Measurements from ENCODE around the gene UNC80. TPM values are rescaled to one million over a fixed set of nuclear protein-coding genes. Genes with fewer than 3 reads are reported as not detected.

UNC80 gene
- total RNA-seq, 2 donors from 2014 or later, result not detected

DNA sequence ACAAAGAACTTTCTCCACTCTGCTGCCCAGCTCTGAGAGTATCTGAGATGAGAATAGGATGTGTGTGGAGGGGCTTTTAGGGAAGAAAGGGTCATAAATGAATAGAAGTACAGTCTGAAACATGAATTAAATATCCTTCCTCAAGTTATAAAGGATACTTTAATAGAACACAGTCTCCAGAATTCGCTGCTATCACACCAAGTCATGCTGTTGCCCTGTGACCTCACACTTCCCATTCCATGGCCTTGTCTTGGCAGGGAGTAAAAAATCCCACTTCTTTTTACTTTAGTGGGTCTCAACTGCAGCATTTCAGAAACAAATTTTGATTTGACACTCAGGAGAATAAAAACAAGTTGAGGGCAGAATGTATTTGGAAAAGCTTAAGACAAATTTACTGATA lies 227.0 kb downstream of the UNC80 start:
- intact Hi-C loops (cut with DNase I), result no loop called here

DNA sequence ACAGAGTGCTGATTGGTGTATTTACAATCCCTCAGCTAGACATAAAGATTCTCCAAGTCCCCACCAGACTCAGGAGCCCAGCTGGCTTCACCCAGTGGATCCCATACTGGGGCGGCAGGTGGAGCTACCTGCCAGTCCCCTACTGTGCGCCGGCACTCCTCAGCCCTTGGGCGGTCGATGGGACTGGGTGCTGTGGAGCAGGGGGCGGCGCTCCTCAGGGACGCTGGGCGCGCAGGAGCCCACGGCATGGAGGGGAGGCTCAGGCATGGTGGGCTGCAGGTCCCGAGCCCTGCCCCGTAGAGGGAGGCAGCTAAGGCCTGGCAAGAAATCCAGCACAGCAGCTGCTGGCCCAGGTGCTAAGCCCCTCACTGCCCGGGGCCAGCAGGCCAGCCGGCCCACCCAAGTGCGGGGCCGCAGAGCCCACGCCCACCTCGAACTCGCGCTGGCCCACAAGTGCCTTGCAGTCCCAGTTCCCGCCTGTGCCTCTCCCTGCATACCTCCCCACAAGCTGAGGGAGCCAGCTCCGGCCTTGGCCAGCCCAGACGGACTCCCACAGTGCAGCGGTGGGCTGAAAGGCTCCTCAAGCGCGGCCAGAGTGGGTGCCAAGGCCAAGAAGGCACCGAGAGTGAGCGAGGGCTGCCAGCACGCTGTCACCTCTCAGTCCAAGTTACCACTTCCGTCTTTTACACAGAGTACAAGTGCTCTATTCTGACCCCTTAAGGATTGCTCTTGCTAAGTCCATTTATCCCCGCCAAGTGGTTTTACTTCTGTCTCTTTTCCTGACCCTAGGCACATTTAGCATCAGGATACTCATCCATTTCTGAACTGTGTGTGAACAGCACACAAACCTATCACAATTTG lies 229.1 kb downstream of the UNC80 start:
- peak; percentile 78 for DNase-seq (ENCODE audit: low spot score)
- intact Hi-C loops (cut with DNase I), result no loop called here

More for the DNA sequence above, 227.0 kb downstream of the UNC80 start:
- no peak for DNase-seq (ENCODE audit: low spot score)

DNA sequence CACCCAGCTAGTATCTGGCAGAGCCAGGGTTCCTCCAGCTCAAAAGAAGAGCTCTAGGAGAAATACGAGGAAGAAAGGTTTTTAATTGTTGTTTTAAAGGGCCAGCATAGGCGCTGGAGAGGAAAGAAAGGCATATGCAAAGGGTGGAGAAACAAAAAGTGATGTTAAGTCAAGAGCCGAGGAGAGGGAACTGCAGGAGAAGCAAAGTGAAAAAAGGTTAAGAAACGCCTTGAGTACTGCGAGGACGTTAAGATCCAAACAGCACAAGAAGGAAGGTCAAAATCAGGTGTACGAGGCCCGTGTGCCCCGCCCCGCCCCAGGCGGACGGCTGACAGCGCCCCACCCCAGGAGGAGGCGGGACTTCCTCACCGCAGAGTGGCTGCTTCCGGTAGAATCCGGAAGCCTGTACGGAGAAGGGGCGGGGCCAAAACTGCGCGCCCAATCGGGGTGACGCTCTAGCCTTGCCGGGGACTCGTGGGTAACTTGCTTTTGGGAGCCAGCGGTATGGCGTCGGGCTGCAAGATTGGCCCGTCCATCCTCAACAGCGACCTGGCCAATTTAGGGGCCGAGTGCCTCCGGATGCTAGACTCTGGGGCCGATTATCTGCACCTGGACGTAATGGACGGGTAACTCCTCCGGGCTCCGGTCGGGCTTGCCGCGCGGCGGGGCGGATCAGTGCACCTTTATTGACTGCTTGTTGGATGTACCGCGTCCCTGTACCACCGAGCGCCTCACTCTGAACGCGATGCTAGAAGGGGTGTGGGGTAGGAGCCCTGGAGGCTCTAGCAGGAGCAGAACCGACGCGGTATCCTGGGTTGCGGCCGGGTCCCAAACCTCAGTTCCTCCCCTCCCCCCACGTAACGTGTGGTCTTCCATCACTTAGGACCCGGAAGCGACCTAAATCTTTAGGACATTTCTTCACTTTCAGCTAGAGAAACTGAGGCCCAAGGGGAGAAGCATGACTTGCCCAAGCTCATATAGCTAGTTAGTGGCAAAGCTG lies 230.8 kb downstream of the UNC80 start, which contains the start of gene RPE:
RPE (plus strand) TSS at position 481 of the 1,000 bp plus-strand sequence; CDS start at position 505, 24 bp downstream.
- intact Hi-C loops (cut with DNase I), result no loop called here
- DNase-seq (ENCODE audit: low spot score), result peak; percentile 99

DNA sequence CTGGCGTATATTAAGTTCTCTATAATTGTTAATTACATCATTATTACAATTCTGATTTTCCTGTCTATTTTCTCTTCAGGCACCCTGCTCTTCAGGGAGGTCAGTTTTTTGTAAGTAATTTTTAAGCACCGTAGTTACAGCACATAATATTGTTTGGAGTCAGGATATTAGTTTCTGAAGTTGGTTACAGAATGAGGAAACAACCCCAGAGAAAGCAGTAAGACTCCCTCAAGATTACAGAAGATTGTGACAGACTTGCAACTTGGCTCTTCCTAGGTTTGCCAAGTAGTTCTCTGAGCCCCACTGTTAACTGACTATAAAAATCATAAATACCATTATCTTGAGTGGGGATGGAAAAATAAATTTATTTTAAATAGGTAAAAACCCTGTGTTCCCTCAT lies 231.7 kb downstream of the UNC80 start:
- intact Hi-C loops (cut with DNase I), result no loop called here
- no peak for DNase-seq (ENCODE audit: low spot score)

DNA sequence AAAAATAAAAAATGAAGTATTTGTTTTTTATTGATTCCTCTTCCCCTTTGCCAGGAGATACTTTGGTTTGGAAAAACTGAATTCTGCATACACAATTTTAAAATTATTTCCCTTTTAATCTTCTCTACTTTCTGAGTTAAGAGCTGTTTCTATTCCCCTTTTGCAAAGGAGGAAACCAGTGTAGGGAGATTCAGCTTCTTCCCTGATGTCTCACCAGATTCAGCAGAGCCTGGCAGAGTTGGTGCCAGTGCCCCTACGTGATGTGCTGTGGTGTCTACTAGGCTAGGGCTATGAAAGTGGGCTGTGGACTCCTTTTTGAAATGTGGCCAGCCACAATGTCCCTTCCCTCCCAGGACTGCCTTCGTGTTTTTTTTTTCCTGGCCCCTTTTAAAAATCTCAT lies 233.2 kb downstream of the UNC80 start:
- no peak for DNase-seq (ENCODE audit: low spot score)
- intact Hi-C loops (cut with DNase I), result no loop called here

DNA sequence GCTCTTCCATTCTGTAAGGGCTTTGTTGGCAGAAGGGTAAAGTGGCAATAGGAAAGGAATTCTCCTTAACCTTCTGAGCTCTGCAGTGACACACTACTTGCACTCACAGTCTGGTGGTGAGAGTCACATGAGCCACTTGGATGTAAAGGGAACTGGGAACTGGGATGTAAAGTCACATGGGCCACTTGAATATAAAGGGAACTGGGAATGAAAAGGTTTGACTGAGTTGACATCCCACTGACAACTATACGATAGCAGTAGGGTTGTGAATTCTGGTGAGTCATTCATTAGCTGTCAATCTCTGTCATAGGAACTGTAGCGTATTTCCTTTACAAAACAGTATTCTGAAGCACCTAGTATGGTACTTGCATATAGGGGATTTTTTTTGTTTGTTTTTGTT lies 236.3 kb downstream of the UNC80 start:
- intact Hi-C loops (cut with DNase I), result no loop called here
- DNase-seq (ENCODE audit: low spot score), result no peak

DNA sequence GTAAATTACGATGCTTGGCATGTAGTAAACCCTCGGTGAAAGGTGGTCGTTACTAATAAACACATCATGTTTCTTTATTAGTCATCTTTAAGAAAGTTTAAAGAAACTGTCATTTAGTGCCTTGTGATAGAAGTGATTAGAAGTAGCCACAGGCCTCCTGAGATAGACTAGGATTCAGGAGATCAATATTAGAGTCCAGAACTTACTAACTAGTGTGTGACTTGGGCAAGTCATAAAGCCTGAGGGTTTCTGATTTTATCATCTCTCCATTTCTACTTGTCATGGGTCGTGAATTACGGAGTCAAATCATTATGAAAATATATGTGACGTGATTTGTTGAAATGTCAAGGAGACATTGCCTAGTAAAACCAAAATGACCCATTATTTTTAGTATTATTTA lies 237.5 kb downstream of the UNC80 start:
- intact Hi-C loops (cut with DNase I), result no loop called here

DNA sequence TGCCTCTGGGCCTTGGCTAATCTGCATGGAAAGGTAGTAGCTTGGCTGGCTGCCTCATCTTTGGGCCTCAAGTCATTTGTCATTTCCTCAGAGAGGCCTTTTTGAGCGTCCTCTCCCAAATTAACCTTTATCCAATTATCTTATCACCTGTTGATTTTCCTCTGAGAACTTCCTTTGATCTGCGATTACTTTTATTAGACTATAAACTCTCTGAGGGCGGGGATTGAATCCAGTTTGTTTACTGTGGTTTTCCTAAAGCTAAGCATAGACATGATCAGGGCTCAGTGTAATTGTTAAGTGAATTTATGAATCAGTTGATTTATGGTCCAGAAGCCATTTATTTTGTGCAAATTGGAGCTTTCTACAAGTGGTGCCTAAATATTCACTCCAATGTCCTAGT lies 238.3 kb downstream of the UNC80 start:
- intact Hi-C loops (cut with DNase I), result no loop called here
- DNase-seq (ENCODE audit: low spot score), result no peak

More for the DNA sequence above, 237.5 kb downstream of the UNC80 start:
- DNase-seq (ENCODE audit: low spot score), result no peak

DNA sequence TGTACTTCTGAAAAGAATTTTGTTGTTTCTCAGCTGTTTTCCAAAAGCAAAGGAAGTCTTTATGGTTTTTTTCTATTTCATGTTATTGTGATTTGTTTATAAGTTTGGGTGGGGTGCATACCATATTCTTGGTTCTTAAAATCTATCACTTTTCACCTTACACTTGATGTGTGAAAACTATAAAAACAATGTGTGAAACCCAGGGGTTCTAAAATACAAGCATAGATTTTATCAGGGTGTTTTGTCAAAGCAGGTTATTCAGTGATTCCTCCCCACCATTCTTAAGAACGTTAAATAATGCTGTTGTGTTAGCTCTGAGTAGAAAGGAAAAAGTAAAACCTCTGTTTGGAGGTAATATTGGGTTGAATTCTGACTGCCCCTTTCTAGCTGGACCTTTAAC lies 248.5 kb downstream of the UNC80 start:
- intact Hi-C loops (cut with DNase I), result no loop called here
- DNase-seq (ENCODE audit: low spot score), result no peak

DNA sequence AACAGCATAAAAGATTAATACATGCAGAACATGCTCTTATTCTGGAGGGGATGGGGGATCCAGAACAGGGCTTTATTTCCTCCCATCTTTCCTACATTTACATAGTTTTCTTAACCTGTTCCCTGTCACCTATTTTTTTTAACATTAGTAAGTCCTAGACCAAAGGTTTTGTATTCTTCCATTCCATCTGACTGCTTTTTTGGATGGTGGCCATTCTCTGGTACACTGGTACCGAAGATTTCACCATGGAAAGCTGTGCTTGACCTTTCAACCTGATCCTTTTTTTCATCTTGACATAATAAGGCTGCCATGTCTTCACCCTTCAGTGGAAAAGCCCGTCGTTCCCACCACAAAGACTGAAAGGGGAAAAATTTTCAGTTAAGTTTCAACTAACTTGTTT lies 251.2 kb downstream of the UNC80 start:
- intact Hi-C loops (cut with DNase I), result no loop called here
- no peak for DNase-seq (ENCODE audit: low spot score)

DNA sequence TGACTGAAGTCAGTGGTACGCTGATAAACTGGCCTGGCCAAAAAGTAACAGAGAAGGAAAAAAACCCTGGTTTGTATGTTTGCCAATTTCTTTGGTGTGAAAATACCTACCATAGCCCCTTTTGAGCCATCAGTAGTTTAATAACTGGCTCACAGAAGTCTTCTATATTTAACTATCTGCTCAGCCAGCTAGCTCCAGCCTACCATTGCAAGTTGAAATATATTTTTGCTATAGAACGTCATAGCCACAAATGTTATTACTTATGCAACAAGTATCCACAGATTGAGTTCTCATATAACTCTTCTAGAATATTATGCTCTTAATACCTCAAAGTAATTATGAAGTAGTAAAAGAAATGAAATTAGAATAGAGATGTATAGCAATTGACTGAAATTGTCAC lies 256.0 kb downstream of the UNC80 start:
- intact Hi-C loops (cut with DNase I), result no loop called here
- no peak for DNase-seq (ENCODE audit: low spot score)

DNA sequence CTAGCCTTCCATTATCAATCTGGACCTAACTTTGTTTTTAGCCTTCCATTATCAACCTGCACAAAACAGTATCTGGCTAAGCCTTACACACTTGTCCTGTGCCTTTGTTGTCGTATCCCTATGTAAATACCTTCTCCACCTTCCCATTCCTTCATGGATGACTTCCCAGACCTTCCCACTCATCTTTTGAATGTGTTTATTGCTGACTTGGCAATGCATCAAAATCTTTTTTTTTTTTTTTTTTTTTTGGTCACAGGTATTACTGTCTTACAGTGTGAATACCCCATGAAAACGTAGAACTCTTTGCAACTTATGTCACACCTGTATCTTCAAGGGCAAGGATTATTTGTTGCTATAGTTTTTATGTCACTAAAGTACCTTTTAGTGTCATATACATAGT lies 256.5 kb downstream of the UNC80 start:
- DNase-seq (ENCODE audit: low spot score), result no peak
- intact Hi-C loops (cut with DNase I), result no loop called here

DNA sequence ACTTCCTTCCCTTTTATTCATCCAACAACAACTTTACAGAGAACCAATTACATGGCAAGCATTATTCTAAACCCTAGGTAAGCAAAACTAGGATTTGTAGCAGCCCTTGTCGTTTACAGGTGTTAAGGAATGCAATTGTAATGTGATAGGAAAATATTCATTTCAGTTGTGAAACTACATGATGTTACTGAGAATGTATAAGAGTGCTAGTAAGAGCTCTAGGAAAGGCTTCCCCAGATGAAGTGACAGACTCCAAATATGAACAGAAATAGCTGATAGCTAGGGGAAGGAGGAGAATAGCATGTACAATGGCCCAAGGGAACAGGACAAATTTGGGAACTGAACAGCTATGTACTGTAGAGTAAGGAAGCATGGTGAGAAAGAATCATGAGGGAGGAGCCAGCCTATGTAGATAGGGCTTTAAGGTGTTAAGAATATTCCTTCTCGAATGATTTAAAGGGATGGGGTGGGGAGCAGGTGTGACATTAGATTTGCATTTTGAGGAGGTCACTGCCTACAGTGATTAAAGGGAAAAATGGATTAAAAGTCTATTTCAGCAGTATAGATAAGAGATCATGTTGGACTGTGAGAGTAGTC lies 262.6 kb downstream of the UNC80 start:
- no peak for DNase-seq (ENCODE audit: low spot score)
- intact Hi-C loops (cut with DNase I), result no loop called here

DNA sequence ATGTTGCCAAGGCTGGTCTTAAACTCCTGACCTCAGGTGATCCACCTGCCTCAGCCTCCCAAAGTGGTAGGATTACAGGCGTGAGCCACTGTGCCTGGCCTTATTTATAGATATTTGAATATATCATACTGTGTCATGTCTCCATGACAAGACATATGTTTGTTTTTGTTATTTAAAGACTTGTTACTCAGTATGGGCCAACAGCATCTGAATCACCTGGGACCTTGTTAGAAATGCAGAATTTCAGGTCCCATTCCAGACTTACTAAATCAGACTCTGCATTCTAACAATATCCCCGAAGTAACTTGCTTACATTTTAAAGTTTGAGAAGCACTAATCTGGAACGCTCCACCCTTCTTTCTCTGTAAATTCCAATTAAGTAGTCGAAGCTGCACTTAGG lies 264.0 kb downstream of the UNC80 start:
- DNase-seq (ENCODE audit: low spot score), result no peak
- intact Hi-C loops (cut with DNase I), result no loop called here

DNA sequence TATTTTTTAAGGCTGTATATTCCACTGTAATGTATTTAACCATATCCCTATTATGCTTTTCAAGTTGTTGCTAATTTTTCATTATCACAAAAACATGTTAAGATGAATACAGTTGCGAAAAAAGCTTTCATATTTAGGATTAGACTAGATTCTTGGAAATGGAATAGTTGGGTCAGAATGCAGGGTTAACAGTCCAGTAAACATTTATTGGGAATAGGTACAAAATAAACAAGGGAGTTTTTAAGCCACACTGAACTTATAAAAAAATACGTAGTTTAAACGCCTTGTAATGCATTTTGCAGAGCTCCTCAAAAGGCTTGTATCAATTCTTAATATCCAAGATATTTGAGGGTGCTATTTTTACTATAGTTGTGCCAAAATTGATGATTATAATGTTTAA lies 266.4 kb downstream of the UNC80 start:
- intact Hi-C loops (cut with DNase I), result no loop called here
- no peak for DNase-seq (ENCODE audit: low spot score)

DNA sequence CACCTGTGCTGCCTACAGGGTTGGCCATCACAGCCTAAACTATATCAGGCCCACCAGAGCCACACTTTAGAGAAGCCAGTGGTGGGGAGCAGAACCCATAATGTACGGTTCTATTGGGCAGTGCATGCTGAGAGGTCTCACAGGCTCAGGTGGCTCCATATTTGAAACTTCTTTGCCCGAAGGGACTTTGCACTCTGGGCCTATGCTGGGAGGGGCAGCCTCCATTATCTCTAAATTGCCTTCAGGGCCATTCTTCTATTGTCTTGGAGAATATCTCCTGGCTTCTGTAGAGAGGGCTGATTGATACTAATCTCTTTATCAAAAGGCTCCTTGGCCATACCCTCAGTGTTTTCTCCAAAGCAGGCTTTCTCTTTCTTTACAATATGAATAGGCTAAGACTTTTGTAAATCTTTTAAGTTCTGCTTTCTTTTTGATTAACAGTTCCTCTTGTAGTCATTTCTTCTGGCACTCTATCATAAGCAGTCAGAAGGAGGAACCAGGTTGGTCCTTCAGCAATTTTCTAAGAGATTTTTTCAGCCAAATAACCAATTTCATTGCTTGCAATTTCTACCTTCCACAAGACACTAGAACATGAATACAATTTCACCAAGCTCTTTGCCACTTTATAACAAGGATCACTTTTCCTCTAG lies 275.3 kb downstream of the UNC80 start:
- DNase-seq (ENCODE audit: low spot score), result no peak
- intact Hi-C loops (cut with DNase I), result no loop called here

Measured in posterior vena cava (tissue), 2 donors.